Skeletal muscle cell (primary cell): ENCODE data around the gene TNFAIP3.
A peak's percentile ranks its signal among the peaks of the same experiment; 100 is the strongest.

Source experiments
- DNase-seq: peaks from one replicate; pipeline ENCODE4 v3.0.0-alpha.2; 2010; ENCODE audit warnings: low read depth
- H3K4me3 ChIP-seq: 2 replicates; pipeline ENCODE4 v1.5.1; 2011; ENCODE audit warnings: low read depth, mild to moderate bottlenecking, control low read depth, low read length, moderate library complexity

The TNFAIP3 gene

DNA sequence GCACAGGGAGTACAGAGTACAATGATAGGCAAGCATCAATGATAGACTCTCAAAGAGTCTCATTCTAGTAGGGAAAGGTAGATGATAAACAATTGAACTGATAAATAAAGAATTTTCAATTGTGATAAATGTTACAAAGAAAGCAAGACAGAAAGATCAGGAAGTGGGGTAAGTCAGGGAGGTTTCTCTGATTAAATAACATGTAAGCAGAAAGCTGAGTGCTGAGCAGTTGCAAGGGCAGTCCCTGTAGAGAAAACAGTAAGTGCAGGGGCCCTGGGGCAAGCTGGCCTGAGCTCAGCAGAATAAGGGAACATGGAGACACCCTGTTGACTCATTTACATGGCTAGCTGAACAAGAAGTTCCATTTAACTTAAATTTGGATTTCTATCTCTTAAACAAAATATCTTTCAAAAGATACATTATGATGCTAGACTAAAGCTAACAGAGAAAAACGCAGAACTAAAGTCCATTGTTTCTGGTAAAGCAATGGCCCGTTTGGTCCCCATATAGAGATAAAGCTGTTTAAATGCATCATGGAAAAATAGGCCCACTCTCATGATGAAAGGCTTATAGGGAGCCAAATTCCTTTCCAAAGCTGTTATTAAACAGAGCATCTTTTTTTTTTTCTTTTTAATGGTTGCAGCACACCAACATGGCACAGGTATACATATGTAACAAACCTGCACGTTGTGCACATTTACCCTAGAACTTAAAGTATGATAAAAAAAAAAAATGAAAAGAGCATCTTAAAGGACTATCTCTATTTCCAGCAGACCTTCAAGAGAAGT, 5.3 kb upstream of the TNFAIP3 start:
- DNase-seq: no peak

DNA sequence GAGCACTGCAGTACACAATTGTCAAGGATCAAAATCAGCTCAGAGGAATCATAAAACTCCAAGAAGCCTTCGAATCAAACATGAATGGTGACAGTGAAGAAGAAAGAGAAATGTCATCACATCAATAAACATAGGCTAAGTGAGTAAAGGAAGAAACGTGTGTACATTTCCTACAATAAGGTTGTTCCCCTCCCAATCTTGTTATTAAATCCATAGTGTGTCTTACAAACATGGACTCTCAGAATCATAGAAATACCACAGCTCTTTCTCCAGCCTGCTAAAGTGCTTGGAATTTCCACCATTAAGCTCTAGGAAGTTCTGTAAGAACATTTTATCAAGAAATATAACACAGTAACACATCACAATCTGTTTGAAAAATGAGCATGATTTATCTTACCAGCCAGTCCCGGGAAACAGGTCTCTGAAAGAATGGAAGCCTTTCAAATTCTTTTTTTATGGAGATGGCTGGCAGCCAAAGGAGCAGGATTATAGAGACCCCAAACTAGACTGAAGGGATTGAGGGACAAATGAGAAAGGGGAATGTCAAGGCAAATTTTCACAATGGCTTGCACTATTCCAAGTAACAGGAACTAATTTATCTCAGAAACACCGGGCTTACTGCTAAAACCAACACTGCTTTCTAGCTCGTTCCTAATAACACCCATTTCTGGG, 4.5 kb upstream of the TNFAIP3 start:
- no peak overlapping the region for H3K4me3 ChIP-seq
- DNase-seq: no peak

More for the DNA sequence above, 5.3 kb upstream of the TNFAIP3 start:
- H3K4me3 ChIP-seq: no peak overlapping the region

DNA sequence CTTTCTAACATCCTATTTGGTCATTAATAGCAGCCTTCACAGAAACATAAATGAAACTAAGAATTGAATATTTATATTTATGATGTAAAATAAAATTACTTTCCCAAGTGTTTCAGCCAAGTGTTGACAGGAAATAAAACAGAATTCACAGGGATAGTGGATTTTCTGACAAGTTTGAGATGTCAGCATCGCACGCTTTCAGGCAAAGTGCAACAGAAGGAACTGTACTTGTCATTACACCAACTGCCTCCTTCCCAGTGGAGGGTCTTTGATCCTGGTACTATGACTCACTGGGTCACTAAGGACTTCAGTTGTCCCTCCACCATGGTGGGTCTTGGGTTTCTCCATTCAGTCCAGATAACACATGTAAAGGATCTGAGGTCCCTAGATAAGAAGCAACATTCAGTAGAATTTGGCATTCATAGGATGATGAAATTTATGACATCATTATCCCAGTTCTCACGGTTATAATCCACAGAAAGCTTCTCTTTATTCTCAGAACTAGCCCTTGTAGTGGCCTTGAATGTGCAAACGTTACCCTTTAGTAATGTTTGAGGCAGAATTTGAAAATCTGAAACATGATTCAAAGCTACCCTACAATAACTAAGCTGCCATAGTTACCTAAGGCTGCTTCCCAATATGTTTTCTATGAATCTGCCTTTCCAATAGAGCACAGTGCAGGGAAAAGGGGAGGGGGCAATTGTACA, 3.8 kb upstream of the TNFAIP3 start:
- no peak overlapping the region for H3K4me3 ChIP-seq
- DNase-seq: no peak

DNA sequence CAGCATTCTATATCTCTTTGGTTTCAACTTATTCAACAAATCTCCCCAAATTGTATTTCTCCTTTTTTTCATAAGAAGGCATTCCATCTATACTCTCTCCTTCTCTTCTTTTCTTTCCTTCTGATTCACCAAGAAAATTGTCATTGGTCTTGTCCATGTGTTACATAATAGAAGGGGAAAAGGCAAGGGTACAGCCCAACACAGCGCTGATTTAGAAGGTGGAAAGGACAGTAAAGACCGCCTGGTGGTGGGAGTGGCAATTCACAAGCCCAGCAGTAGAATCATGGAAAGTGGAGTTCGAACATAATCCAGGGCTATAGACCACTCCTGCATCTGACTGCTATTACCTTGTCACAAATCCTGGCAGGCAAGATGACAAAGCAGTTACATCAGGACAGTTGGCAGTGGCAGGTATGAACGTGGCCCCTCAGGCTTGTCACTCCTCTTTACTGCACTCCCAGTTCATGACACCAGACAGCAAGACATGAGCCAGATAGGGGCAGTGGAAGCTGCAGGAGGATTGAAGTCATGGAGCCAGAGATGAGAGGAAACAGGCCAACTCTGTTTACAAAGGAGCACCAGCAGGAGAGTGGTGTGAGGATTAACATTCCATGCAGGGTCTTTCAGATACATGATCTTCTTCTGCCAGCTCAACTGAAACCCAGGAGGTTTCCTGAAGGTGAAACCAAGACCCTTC, 2.1 kb upstream of the TNFAIP3 start:
- DNase-seq: no peak
- no peak overlapping the region for H3K4me3 ChIP-seq

DNA sequence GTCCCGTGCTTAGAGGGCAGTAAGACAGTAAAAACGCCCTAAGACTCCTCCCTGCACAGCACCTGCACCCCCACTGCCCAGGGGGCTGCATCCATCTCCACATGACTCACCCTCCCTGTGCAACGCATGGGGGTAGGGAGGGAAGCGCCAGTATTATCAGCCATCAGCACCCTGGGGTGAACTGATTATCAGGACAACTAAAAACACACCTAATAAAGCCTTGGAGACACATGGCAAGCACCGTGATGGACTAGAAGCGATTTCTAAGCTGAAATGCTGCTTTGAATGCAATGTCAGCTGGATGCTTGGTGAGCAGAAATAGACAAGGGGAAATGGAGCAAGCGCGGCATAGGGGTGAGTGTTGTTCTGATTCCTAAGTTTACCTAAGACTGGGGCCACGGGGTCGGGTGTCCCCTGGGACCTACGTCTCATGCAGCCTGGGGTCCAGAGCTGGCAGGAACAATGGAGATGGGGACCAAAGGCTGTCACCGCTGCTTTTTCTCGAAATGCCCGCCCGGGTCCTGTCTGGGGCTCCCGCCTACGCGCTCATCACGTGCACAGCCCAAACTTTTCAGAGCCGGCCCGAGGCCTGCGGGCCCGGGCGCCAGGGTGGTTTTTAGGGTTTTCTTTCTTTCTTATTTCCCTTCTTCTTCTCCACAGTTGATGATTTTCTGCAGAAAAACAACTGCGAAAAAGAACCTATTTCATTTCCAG, 702 bp upstream of the TNFAIP3 start:
- no peak for DNase-seq
- peak overlapping the region; percentile 57 for H3K4me3 ChIP-seq

DNA sequence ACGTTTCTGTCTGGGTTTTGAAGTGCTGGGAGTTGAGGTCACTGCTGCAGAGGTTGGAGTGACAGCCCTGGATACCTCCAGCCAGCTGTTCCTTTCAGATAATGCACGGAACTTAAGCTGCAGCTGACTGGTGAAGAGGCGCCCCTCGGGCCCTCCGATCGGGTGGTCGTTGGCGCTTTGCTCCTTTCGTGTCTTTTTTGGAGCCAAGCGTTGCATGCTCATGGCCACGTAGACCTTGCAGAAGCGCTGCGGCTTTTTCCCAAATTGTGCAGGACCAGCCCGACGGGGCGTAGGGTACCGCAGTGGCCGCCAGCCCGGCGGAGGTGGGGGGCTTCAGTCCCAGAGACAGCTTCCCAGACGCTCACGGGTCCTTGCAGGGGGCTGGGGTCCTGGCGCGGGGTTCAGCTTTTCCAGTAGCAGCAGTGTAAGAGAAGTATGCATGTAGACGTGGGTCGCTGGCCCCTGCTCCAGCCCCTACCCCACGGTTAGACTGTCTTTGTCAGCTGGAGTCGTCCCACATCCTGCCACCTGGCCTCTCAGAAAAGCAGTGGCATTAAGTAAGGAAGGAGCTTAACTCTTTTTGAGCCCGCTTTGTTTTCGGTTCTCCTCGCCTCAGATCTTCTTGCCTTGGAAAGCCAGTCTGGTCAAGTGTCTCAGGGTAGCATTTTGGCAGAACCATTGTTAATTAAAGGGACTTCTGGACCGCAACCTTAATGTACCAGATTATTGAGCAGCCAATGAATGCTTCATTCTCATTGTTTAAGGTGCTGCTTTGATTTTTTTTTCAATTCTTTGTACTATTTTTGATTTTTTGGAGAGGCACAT, 838 bp downstream of the TNFAIP3 start:
- no peak for DNase-seq
- peak overlapping the region; percentile 97 for H3K4me3 ChIP-seq

DNA sequence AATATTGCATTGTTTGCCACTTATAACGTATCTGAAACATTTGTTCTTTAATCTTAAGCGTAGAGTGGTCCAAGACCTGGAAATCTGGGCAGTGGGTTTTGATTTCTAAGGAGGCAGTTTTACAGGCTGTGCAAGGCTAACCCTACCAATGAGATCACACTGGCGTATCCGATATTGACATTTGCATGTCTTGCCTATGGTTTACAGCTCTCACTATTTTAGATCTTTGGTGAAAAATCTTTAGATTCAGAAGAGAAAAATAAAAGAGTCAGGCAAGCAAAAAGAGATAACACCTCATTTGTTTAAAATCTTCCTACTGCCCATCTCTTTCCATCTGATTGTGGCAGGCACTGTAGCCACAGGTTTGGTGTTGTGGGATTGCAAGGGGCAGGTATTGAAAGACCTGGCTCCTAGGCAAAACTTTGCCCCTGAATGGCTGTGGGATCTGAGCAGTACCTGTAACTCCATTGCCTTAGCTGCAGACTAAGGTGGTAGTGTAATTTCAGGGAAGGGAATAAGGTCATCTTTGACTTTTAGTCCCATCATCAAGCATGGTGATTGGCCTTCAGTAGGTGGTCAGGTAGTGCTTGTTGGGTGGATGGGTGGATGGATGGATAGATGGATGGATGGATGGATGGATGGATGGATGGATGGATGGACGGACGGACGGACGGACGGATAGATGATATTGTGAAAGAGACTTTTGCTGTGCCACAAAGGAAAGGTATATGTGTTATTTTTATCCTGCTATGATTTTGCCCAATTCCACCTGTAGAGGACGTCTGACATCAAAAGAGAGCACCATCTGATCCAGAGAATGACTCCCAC, 1.9 kb downstream of the TNFAIP3 start:
- no peak for DNase-seq
- peak overlapping the region; percentile 97 for H3K4me3 ChIP-seq

DNA sequence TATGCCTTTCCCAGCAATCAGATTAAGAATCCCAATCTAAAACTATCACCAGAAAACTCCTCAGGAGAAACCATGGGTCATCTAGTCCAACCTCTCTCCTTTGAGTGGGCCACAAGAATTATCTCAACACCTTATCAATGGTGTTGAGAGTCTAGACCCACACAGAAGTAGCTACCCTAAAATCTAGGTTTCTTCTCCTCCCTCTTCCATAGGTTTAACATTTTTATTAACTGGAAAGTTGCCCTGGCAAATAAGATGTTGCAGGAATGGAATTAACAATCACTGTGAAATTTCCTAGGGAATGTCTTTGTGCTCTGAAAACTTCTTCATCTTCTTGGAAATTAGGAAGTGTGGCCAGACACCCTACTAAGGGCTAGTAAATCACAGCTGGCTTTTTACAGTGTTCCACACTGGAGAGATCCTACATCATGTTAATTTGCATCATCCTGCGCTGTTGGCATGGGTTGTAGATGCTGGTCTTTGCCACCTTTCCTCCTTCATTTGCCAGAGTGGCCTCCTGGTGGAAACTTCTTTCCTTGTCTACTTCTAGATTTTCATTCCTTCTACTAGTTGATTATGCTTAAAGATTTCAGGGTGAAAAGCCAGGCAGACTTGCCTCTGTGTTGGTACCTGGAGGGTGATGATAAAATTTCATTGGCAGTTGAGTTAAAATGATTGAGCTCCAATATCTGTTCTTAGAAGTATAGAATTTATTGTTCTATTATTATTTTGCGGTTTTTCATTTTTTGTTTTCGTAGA, 2.7 kb downstream of the TNFAIP3 start:
- H3K4me3 ChIP-seq: peak overlapping the region; percentile 97

DNA sequence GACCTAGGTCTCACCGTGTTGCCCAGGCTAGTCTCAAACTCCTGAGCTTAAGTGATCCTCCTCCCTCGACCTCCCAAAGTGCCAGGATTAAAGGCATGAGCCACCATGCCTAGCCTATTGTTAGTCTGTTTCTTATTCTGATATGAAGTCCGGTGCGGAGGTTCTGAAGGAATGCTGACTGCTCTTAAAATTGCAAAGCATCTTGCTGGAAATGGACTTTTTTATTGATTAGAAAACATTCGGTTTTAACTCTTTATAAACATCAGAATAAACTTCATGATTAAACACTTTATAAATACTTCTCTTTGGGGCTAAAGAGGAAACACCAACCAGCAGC, 3.2 kb downstream of the TNFAIP3 start:
- no peak for DNase-seq
- H3K4me3 ChIP-seq: peak overlapping the region; percentile 97

More for the DNA sequence above, 2.7 kb downstream of the TNFAIP3 start:
- no peak for DNase-seq

DNA sequence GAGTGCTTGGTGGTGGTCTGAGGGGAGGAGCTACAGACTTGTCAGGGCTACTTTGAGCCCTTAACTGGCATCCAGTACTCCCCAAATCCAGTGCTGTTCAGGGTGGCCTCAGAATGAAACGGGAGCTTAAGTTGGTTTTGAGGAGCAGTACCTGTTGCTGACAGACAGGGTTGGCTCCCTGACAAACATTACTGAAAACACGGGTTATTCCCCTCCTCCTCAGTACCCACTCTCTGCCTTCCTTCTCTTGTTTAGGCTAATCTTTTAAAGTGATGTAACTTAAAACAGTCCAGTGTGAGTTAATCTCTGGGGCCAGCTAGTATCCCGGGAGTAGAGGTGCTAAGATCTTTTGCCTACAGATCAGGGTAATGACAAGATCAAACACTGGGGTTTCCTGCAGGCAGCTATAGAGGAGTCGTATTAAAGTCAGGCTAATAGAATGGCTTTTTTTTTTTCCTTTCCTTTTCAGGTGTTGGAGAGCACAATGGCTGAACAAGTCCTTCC, 3.7 kb downstream of the TNFAIP3 start:
- peak overlapping the region; percentile 27 for H3K4me3 ChIP-seq
- no peak for DNase-seq

DNA sequence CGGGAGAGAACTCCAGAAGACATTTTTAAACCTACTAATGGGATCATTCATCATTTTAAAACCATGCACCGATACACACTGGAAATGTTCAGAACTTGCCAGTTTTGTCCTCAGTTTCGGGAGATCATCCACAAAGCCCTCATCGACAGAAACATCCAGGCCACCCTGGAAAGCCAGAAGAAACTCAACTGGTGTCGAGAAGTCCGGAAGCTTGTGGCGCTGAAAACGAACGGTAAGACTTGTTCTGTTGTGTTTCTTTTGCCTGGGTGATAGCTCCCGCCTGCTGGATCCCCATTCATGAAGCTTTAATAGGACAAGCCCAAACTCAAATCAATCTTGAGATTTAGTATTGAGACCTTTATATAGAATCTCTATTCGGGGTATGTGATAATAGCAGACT, 4.2 kb downstream of the TNFAIP3 start:
- no peak overlapping the region for H3K4me3 ChIP-seq
- DNase-seq: no peak

DNA sequence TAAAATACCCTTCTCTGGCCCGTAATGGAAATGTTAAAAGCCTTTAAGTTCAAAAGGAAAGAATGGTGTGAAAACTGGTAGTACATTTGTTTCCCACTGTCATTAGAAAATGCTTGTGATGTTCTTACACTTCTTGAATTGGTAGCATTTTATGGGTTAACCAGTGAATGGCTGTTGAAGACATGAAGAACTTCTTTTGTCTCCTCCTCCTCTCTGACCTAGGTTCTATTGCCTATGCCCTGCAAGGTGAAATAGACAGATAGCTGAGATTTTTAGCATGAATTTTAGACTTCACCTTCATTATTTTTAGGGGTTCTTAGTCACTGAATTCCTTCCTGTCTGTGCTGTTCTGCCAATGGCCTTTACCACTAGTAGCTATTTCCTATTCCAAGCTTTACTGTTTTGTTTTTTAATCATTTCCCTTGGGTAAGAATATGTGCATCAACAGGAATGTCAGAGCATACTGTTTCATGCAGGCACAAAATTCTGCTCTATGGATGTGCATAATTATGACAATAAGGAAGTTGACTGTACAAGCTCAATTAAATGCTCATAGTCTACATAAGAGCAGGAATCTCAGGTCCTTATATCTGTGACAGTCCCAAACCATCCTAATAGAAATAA, 4.9 kb downstream of the TNFAIP3 start:
- H3K4me3 ChIP-seq: no peak overlapping the region
- peak; percentile 42 for DNase-seq

DNA sequence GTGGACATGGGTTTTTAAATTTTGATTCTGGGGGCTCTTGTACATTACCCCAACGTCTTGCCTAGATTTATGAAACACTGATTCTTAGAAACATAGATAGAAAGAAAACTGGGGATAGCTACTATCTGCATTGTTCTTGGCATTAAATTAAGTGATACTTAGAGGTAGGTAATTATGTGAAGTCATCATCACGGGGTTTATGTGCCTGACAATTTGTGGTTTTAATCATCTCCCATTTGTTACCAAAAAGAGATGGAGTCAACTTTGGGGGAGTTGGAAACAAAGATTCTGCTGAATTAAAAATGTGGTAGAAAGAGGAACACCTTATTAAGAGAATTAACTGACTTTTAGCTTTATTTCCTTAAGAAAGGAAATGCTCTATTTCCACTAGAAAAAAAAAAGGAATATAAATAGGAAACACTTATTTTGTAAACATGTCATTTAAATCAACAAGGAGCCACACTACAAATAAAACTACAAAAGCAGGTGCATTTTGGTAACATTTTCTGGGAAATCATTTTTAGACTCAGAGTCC, 5.6 kb downstream of the TNFAIP3 start:
- no peak for DNase-seq
- no peak overlapping the region for H3K4me3 ChIP-seq

DNA sequence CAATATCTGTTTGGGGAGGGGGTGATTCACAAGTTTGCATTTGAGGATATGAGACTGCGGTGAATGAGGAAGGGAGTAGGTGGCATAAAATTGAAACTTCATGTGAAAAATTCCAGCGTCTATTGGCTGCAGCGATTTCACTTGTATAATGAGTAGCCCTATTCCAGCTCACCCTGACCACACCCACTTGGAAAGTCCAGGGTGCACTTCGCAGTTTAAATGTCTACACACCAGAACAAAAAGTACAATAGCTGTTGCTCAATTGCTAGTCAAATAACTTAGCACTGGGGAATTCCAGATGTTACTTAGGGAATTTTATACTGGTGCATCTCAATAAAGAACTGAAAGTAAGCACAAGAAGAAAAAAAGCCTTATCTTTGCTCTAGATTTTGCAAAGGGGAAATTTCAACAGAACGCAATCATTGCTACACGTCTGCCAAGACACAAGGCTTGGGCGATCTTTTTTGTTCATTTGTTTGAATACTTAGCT, 6.3 kb downstream of the TNFAIP3 start:
- peak; percentile 94 for DNase-seq
- no peak overlapping the region for H3K4me3 ChIP-seq

DNA sequence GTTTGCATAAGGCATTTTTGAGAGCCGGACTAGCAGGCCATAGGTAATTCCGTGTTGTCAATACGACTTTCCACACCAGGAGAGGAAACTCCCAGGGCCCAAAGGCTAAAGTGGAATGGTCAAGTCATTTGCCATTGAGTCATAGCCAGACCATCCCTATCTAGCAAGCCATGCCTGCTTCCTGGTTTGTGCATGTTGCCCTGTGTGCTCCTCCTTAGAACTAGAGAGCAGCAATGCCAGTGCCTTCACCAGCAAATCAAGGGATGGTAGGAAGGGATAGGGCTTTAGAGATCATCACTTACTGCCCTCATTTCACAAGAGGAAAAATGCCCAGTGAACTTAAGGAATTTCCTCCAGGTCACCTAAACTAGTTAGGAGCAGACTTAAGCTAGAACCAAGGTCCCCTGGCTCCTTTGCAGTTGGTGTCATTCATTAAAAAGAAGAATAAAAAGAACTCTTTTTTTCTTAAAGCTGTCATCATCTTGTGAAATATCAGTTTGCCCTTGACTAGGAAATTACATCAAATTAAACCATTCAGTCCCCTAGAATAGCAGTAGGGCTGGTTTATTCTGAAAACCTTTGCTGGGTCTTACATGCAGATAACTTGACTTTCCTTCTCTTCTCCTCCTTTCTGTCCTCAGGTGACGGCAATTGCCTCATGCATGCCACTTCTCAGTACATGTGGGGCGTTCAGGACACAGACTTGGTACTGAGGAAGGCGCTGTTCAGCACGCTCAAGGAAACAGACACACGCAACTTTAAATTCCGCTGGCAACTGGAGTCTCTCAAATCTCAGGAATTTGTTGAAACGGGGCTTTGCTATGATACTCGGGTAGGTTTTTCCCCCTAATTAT, 7.4 kb downstream of the TNFAIP3 start:
- no peak for DNase-seq
- no peak overlapping the region for H3K4me3 ChIP-seq
